NB4 (cell line): Measurements from ENCODE around the gene RPP25.

Source experiments
- MYC ChIP-seq: IDR thresholded peaks from 2 replicates; pipeline ENCODE4 v1.6.1; 2011; ENCODE audit warnings: low read depth, low read length
- POLR2A ChIP-seq: IDR thresholded peaks from 2 replicates; pipeline ENCODE4 v1.6.1; 2011; ENCODE audit warnings: mild to moderate bottlenecking; ENCODE audit not compliant: insufficient read length; ENCODE audit errors: extremely low read depth
- TF ChIP-seq, protein P1 (sequence below): IDR thresholded peaks from one replicate; pipeline ENCODE4 v1.5.1; 2012; ENCODE audit warnings: low read depth, low read length
- TF ChIP-seq, protein P2 (sequence below): IDR thresholded peaks from 2 replicates; pipeline ENCODE4 v1.6.1; 2011; ENCODE audit warnings: low read depth, low read length

DNA sequence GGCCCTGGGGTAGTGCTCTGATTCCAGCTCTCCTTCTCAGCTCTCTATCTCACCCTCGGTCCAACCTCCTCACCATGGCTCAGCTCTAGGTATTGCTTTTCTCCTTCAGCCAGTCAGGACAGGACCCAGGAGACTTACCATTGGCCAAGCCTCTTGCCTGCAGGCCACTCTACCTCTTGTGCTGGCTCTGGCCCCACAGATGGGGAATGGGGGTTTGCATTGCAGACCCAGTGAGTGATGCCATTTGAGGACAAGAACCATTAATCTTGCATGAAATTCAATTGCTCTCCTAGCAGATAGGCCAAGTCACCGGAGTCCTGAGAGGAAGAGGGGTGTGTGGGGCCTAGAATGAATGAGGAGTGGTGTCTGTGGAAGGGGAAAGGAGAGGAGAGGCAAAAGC, 6.1 kb upstream of the RPP25 start:
- TF ChIP-seq, protein P1, sequence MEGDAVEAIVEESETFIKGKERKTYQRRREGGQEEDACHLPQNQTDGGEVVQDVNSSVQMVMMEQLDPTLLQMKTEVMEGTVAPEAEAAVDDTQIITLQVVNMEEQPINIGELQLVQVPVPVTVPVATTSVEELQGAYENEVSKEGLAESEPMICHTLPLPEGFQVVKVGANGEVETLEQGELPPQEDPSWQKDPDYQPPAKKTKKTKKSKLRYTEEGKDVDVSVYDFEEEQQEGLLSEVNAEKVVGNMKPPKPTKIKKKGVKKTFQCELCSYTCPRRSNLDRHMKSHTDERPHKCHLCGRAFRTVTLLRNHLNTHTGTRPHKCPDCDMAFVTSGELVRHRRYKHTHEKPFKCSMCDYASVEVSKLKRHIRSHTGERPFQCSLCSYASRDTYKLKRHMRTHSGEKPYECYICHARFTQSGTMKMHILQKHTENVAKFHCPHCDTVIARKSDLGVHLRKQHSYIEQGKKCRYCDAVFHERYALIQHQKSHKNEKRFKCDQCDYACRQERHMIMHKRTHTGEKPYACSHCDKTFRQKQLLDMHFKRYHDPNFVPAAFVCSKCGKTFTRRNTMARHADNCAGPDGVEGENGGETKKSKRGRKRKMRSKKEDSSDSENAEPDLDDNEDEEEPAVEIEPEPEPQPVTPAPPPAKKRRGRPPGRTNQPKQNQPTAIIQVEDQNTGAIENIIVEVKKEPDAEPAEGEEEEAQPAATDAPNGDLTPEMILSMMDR, result no peak
- no peak for TF ChIP-seq POLR2A
- TF ChIP-seq, protein P2, sequence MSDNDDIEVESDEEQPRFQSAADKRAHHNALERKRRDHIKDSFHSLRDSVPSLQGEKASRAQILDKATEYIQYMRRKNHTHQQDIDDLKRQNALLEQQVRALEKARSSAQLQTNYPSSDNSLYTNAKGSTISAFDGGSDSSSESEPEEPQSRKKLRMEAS, result no peak
- no peak for TF ChIP-seq MYC
